Measurements from ENCODE around the gene JAK3.
"Not testable (repeated sequence)": the region's sequence is repeated elsewhere in the genome, so short reads cannot be mapped to it uniquely, and the experiment has no call there.

Gene JAK3

DNA sequence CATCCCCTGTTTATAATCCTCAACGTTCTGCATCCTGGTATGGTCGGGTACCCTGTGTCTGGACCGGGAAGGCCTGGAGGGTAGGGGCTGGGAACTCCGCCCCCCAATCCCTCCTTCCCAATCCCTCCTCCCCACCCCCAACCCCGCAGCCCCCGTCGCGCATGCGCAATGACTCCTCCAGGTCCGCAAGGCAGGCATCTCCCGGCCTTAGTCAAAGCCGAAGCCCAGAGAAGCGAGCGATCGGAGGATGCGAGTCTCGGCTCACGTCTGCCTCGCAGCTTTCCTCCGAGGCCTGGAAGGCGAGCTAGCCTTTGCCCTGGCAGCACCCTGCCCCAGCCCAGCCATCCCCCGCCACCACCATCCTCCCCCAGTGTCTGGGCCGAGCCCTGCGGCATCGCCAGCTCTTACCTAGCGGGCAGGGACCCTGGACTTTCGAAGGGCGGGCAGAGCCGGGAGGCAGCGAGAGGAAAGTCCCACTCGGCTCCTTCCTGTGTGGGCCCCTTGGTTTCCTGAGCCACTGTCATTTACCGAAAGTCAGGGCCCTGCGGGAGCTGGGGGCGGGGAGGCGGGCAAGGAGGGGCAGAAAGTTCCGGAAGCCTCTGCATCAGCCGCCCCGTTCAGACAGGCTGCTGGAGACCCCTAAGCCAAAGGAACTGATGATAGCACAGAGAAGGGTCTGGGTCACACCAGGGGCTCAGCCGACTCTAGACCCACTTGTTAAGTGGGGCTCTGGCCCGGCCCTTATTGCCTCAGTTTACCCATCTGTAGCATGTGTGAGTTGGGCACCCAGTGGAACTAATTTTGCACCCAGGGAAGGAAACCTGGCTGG is at the start of gene JAK3:
JAK3 (minus strand) TSS at position 445 of the 829 bp plus-strand sequence. CDS start 3,565 bp downstream, outside the sequence.
- FAIRE-seq (no peak), DNase-seq (ENCODE audit: low spot score) (peak; percentile 72)

GRCh38 chr19:17893766-17894165 is 46.0 kb upstream of the JAK3 start:
- no peak for FAIRE-seq
- DNase-seq (ENCODE audit: low spot score): no peak

- FAIRE-seq (no peak), DNase-seq (ENCODE audit: low spot score) (peak; percentile 64)
Observed at GRCh38 chr19:17889609-17890214, 41.9 kb upstream of the JAK3 start.

- no peak for FAIRE-seq
- DNase-seq (ENCODE audit: low spot score): no peak
Observed at GRCh38 chr19:17888260-17888659, 40.5 kb upstream of the JAK3 start.

DNA sequence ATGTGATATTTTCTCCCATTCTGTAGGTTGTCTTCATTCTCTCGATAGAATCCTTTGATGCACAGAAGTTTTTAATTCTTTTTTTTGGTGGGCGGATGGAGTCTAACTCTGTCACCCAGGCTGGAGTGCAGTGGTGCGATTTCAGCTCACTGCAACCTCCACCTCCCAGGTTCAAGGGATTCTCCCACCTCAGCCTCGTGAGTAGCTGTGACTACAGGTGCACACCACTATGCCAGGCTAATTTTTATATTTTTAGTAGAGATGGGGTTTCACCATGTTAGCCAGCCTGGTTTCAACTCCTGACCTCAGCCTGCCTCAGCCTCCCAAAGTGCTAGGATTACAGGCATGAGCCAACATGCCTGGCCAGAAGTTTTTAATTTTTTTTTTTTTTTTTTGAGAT is 39.4 kb upstream of the JAK3 start:
- DNase-seq (ENCODE audit: low spot score); FAIRE-seq: not testable (repeated sequence)

DNA sequence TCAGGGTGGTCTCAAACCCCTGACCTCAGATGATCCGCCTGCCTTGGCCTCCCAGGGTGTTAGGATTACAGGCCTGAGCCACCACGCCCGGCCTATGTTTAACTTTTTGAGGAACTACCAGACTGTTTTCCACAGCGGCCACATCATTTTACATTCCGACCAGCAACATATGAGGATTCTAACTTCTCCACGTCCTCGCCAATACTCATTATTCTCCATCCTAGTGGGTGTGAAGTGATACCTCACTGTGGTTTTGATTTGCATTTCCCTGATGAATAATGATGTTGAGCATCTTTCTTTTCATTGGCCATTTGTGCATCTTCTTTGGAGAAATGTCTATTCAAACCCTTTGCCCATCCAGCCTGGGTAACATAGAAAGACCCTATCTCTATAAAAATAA is 38.7 kb upstream of the JAK3 start:
- DNase-seq (ENCODE audit: low spot score) (no peak), FAIRE-seq (no peak)

GRCh38 chr19:17883627-17884410 is 36.0 kb upstream of the JAK3 start:
- FAIRE-seq (no peak), DNase-seq (ENCODE audit: low spot score) (no peak)

- no peak for FAIRE-seq
Observed at GRCh38 chr19:17881701-17882100, 33.9 kb upstream of the JAK3 start.

GRCh38 chr19:17879466-17879865 is 31.7 kb upstream of the JAK3 start:
- FAIRE-seq (no peak), DNase-seq (ENCODE audit: low spot score) (no peak)

More at GRCh38 chr19:17881701-17882100, 33.9 kb upstream of the JAK3 start:
- no peak for DNase-seq (ENCODE audit: low spot score)

- FAIRE-seq: no peak
- DNase-seq (ENCODE audit: low spot score): no peak
Observed at GRCh38 chr19:17877696-17878095, 29.9 kb upstream of the JAK3 start.

DNA sequence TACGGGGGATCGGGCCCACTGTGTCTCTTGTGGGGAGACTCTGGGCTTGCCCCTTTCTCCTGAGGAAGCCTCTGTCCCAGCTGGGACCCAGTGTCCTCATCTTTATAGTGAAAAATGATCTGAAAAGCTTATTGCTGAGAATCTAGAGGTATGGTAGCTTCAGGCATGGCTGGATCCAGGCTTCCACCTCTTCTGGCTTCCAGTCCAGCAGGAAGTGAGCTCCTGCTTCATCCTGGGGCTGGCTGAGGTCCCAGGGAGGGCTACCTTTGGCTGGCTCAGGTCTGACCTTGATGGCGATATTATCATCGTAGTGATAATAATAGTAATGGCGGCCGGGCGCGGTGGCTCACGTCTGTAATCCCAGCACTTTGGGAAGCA is 27.0 kb upstream of the JAK3 start:
- DNase-seq (ENCODE audit: low spot score): no peak
- no peak for FAIRE-seq

GRCh38 chr19:17873786-17874757 is 26.3 kb upstream of the JAK3 start:
- DNase-seq (ENCODE audit: low spot score) (no peak), FAIRE-seq (no peak)

GRCh38 chr19:17872251-17873001 is 24.6 kb upstream of the JAK3 start:
- no peak for FAIRE-seq
- no peak for DNase-seq (ENCODE audit: low spot score)

DNA sequence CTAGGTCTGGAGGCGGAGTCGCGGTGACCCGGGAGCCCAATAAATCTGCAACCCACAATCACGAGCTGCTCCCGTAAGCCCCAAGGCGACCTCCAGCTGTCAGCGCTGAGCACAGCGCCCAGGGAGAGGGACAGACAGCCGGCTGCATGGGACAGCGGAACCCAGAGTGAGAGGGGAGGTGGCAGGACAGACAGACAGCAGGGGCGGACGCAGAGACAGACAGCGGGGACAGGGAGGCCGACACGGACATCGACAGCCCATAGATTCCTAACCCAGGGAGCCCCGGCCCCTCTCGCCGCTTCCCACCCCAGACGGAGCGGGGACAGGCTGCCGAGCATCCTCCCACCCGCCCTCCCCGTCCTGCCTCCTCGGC is 24.1 kb upstream of the JAK3 start, which contains the start of gene SLC5A5:
SLC5A5 (plus strand) TSS at position 68 of the 373 bp plus-strand sequence. CDS start 375 bp downstream, outside the sequence.
- DNase-seq (ENCODE audit: low spot score) (no peak), FAIRE-seq (no peak)

DNA sequence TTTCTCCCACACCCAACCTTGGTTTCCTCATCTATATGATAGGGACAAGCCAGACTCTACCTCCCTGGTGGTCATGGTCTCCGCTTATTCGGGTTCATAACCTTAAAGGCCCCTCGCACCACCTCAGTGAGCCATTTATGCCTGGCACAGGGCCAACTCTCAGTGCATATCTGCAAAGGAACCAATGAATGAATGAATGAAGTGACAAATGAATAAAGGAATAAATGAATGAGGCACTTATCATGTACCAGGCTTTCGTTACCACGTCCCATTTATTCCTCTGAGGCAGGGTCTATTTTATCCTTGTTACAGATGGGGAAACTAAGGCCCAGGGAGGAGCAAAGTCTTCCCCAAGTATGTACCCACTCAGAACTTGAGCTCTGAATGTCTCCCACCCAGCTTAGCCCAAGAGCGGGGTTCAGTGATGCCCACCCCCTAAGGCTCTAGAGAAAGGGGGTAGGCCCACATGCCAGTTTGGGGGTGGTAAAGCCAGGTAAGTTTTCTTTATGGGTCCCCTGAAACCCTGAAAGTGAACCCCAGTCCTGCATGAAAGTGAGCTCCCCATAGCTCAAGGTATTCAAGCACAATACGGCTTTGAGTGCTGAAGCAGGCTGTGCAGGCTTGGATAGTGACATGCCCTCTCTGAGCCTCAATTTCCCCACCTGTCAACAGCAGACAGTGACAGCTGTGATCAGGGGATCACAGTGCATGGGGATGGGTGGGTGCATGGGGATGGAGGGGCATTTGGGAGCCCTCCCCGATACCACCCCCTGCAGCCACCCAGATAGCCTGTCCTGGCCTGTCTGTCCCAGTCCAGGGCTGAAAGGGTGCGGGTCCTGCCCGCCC is 23.5 kb upstream of the JAK3 start:
- DNase-seq (ENCODE audit: low spot score): no peak
- no peak for FAIRE-seq

DNA sequence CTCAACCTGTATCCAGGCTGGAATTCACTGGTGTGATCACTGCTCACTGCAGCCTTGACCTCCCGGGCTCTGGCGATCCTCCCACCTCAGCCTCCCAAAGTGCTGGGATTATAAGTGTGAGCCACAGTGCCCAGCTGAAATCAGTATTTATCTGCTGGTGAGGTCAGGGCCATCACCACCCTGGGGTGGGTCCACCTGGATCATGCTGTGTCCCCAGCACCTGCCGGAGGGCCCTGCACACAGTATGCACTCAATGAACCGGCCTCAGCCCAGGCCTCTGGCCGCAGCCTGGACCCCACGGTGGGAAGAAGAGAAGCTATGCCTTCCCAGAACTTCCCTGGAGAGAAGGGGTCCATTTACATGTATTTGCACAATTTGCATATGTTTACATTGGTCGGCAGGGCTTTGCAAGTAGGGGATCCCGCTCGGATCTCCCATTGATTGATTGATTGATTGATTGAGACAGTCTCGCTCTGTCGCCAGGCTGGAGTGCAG is 21.4 kb upstream of the JAK3 start:
- no peak for DNase-seq (ENCODE audit: low spot score)
- FAIRE-seq: no peak

DNA sequence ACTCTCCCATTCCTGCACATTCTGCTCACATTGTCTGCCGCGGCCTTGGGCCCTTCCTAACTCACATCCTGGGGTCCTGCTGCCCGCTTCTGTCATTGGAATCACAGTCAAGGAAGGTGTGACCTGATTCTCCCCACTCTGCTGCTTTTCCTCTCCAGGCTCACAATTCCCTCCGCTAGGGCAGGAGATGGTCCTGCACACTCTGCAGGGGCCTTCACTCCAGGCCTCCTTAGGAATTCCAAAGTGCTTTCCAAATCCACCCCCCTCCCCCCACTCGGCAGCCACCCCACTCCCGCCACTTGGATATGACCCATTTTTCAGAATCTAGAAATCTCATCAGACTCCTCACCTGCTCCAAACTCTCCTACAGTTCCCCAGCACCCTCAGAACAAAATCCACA is 20.9 kb upstream of the JAK3 start:
- no peak for DNase-seq (ENCODE audit: low spot score)
- FAIRE-seq: no peak

DNA sequence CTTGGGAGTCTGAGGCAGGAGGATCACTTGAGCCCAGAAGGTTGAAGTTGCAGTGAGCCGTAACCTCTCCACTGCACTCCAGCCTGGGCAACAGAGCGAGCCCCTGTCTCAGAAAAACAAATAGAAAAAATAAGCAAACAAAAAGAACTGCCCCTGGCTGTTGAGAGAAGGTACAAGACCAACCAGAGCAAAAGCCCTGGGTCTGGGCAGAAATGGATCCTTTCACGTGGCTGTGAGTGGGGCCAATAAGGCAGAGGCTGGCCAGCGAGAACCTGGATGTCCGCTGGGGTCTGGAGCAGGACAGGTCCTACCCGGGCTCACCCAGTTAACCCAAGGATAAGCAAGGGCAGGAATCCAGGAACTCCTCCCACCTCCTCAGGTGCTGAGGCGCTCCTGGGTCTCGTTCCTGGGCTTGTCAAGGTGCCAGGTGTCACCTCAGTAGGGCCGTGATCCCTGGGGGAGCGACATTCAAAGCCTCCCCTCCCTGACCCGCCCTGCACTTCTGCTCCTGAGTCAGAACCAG is 19.2 kb upstream of the JAK3 start:
- FAIRE-seq (no peak), DNase-seq (ENCODE audit: low spot score) (no peak)

Measured in urothelium cell line (cell line).